Measurements from ENCODE around the gene KIF23.

- no peak for TF ChIP-seq CTCF (IDR thresholded peaks at IDR 0.05)
- TF ChIP-seq EP300 (IDR thresholded peaks at IDR 0.05), result no peak
- no peak for TF ChIP-seq POLR2AphosphoS5 (IDR thresholded peaks at IDR 0.05)
- TF ChIP-seq POLR2A (IDR thresholded peaks at IDR 0.05), result no peak
Observed at GRCh38 chr15:69403594-69403993, 10.6 kb upstream of the KIF23 start.
